Astrocyte (in vitro differentiated cells and primary cell): ENCODE measurements around the gene MRPS6. TPM values are rescaled to one million over a fixed set of nuclear protein-coding genes. Genes with fewer than 3 reads are reported as not detected.

Experiments
- DNase-seq: peaks from one replicate; pipeline ENCODE4 v3.0.0-alpha.2; 2010; ENCODE audit warnings: low read depth
- FAIRE-seq: peaks from 2 replicates; lab custom pipeline; 2011; peaks lifted over from hg19 to GRCh38; lab: Jason Lieb, UNC
- H2AFZ ChIP-seq: 2 replicates; pipeline ENCODE4 v1.6.0; 2012; ENCODE audit warnings: low read depth, low read length, inconsistent platforms
- H3K27ac ChIP-seq: 2 replicates; pipeline ENCODE4 v1.5.1; 2011; ENCODE audit warnings: low read depth, low read length, inconsistent platforms
- H3K27me3 ChIP-seq: 2 replicates; pipeline ENCODE4 v1.6.0; 2011; ENCODE audit warnings: low read length, inconsistent platforms; ENCODE audit not compliant: insufficient read depth
- H3K36me3 ChIP-seq: 2 replicates; pipeline ENCODE4 v1.5.1; 2011; ENCODE audit warnings: low read length, inconsistent platforms; ENCODE audit not compliant: insufficient read depth
- H3K4me1 ChIP-seq: 2 replicates; pipeline ENCODE4 v1.5.1; 2011; ENCODE audit warnings: low read length, inconsistent platforms; ENCODE audit not compliant: insufficient read depth
- H3K4me2 ChIP-seq: 2 replicates; pipeline ENCODE4 v1.6.0; 2012; ENCODE audit warnings: low read length, inconsistent platforms
- H3K4me3 ChIP-seq: 2 replicates; pipeline ENCODE4 v1.5.1; 2011; ENCODE audit warnings: low read depth, mild to moderate bottlenecking, low read length, inconsistent platforms; ENCODE audit not compliant: insufficient read depth
- H3K79me2 ChIP-seq: 2 replicates; pipeline ENCODE4 v1.6.0; 2012; ENCODE audit warnings: mild to moderate bottlenecking, low read length, inconsistent platforms; ENCODE audit not compliant: insufficient read depth
- H3K9ac ChIP-seq: 2 replicates; pipeline ENCODE4 v1.6.0; 2012; ENCODE audit warnings: mild to moderate bottlenecking, low read length, inconsistent platforms
- H3K9me3 ChIP-seq: 2 replicates; pipeline ENCODE4 v1.5.1; 2012; ENCODE audit warnings: low read depth, mild to moderate bottlenecking, low read length, inconsistent platforms; ENCODE audit not compliant: insufficient read depth
- H4K20me1 ChIP-seq: 2 replicates; pipeline ENCODE4 v1.6.0; 2012; ENCODE audit warnings: low read length, inconsistent platforms; ENCODE audit not compliant: insufficient read depth
- H3K27ac Mint-ChIP-seq: one replicate; pipeline ENCODE4 v1.8.0; 2021; ENCODE audit warnings: mild to moderate bottlenecking, mixed read lengths; ENCODE audit not compliant: unreplicated experiment
- H3K27me3 Mint-ChIP-seq: one replicate; pipeline ENCODE4 v1.8.0; 2021; ENCODE audit warnings: low read depth, mixed read lengths; ENCODE audit not compliant: unreplicated experiment
- H3K36me3 Mint-ChIP-seq: one replicate; pipeline ENCODE4 v1.8.0; 2021; ENCODE audit warnings: low read depth, mixed read lengths; ENCODE audit not compliant: unreplicated experiment
- H3K4me1 Mint-ChIP-seq: one replicate; pipeline ENCODE4 v1.8.0; 2021; ENCODE audit warnings: low read depth, mixed read lengths; ENCODE audit not compliant: unreplicated experiment
- H3K4me3 Mint-ChIP-seq: one replicate; pipeline ENCODE4 v1.8.0; 2021; ENCODE audit warnings: mild to moderate bottlenecking, moderate library complexity, mixed read lengths; ENCODE audit not compliant: unreplicated experiment
- H3K9me3 Mint-ChIP-seq: one replicate; pipeline ENCODE4 v1.8.0; 2021; ENCODE audit warnings: mild to moderate bottlenecking, mixed read lengths; ENCODE audit not compliant: unreplicated experiment
- CTCF ChIP-seq: IDR thresholded peaks from 2 replicates; pipeline ENCODE4 v1.5.1; 2011; ENCODE audit warnings: low read depth, mild to moderate bottlenecking, inconsistent platforms, low read length, moderate library complexity; ENCODE audit not compliant: insufficient read depth
- EZH2 ChIP-seq: IDR thresholded peaks from 2 replicates; pipeline ENCODE4 v1.6.1; 2012; ENCODE audit warnings: mild to moderate bottlenecking, low read length, inconsistent platforms; ENCODE audit not compliant: insufficient read depth
- total RNA-seq: library from RNA; stranded (reverse); gene quantifications from 2 replicates; pipeline ENCODE4 v1.2.1, GENCODE V29; 2021

Gene MRPS6
- total RNA-seq, 1 donor from 2014 or later, result 67.5 TPM

GRCh38 chr21:34074283-34075090, 1.1 kb downstream of the MRPS6 start:
- peak overlapping the region; percentile 97 for H3K4me2 ChIP-seq
- H3K4me3 ChIP-seq, result peak overlapping the region; percentile 81
- Mint-ChIP-seq H3K27me3 (no peaks in the 10 kb centered on the region), H3K4me1 (peaks cover 37% of the 10 kb centered on the region), H3K4me3 (peak overlapping the region; percentile 94), H3K27ac (peak overlapping the region; percentile 92), H3K36me3 (peaks cover 3% of the 10 kb centered on the region), H3K9me3 (no peaks in the 10 kb centered on the region)
- DNase-seq (no peak), FAIRE-seq (no peak)
- peak overlapping the region; percentile 4 for H3K27ac ChIP-seq
- H3K9ac ChIP-seq, result peak overlapping the region; percentile 89
- H4K20me1 ChIP-seq, result peaks cover 35% of the 10 kb centered on the region
- no peaks in the 10 kb centered on the region for H3K9me3 ChIP-seq
- H2AFZ ChIP-seq, result peak overlapping the region; percentile 57
- no peaks in the 10 kb centered on the region for H3K27me3 ChIP-seq
- no peak for TF ChIP-seq EZH2
- no peak for TF ChIP-seq CTCF
- H3K36me3 ChIP-seq, result no peaks in the 10 kb centered on the region
- peaks cover 41% of the 10 kb centered on the region for H3K79me2 ChIP-seq
- peaks cover 15% of the 10 kb centered on the region for H3K4me1 ChIP-seq

DNA sequence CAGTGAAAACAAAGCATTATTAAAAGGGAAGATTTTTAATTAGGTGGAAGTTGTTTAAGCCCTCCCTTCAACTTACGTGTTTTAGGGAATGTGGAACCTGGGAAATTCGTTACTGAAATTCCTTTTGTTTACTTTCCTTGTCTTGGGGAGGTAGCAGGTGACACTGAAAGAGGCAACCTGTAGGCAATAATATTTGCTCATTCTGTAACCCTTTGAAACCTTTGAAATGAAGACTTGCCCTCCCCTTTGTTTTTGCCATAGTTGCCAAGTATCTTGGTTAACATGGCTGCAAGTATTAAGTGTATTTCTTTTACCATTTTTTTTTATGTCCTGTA, 1.7 kb downstream of the MRPS6 start:
- peaks cover 42% of the 10 kb centered on the region for H3K4me1 Mint-ChIP-seq
- Histone ChIP-seq H3K27me3 (no peaks in the 10 kb centered on the region), H3K4me3 (peak overlapping the region; percentile 81), H4K20me1 (peaks cover 40% of the 10 kb centered on the region), H3K27ac (no peak overlapping the region), H2AFZ (no peak overlapping the region), H3K9ac (peak overlapping the region; percentile 89), H3K4me1 (peaks cover 15% of the 10 kb centered on the region), H3K79me2 (peaks cover 45% of the 10 kb centered on the region), H3K9me3 (no peaks in the 10 kb centered on the region), H3K36me3 (no peaks in the 10 kb centered on the region), H3K4me2 (peak overlapping the region; percentile 97)
- H3K27me3 Mint-ChIP-seq, result no peaks in the 10 kb centered on the region
- H3K9me3 Mint-ChIP-seq, result no peaks in the 10 kb centered on the region
- H3K4me3 Mint-ChIP-seq, result peak overlapping the region; percentile 94
- H3K27ac Mint-ChIP-seq, result peak overlapping the region; percentile 92
- DNase-seq (no peak), FAIRE-seq (no peak)
- TF ChIP-seq CTCF (no peak), EZH2 (no peak)
- peaks cover 5% of the 10 kb centered on the region for H3K36me3 Mint-ChIP-seq
